GM12865 (cell line): Measurements from ENCODE around the gene SERPINE1.

Experiments used
- DNase-seq: peaks from one replicate; pipeline ENCODE4 v3.0.0; 2010; ENCODE audit warnings: low read depth
- H3K4me3 ChIP-seq: 2 replicates; pipeline ENCODE4 v1.5.1; 2011; ENCODE audit warnings: mild to moderate bottlenecking, low read depth, low read length, control low read depth
- CTCF ChIP-seq: IDR thresholded peaks from 2 replicates; pipeline ENCODE4 v1.5.1; 2011; ENCODE audit warnings: low read length, control low read depth, low read depth, inconsistent platforms; ENCODE audit not compliant: insufficient read depth; ENCODE audit errors: missing control alignments

SERPINE1 gene

GRCh38 chr7:101172854-101173751, 46.2 kb downstream of the SERPINE1 start:
- no peak for DNase-seq
- H3K4me3 ChIP-seq, result no peak overlapping the region
- no peak for TF ChIP-seq CTCF

DNA sequence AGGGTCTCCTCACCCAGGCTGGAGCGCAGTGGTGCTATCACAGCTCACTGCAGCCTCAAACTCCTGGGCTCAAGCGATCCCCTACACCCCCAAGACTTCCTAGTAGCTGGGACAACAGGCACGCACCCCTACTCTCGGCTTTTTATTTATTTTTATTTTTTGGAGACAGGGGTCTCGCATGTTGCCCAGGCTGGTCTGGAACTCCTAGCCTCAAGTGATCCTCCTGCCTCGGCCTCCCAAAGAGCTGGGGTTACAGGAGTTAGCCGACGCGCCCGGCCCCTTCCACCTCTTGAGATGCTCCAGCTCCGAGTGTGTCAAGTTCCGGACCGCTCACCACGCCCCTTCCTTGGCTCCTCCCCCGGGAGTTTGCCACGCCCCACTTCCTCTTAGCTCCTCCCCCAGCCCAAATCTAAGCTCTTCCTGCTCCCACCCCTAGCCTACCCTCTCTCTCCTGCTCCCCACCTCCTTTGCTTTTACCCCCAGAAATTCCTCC, 46.9 kb downstream of the SERPINE1 start:
- TF ChIP-seq CTCF, result no peak

DNA sequence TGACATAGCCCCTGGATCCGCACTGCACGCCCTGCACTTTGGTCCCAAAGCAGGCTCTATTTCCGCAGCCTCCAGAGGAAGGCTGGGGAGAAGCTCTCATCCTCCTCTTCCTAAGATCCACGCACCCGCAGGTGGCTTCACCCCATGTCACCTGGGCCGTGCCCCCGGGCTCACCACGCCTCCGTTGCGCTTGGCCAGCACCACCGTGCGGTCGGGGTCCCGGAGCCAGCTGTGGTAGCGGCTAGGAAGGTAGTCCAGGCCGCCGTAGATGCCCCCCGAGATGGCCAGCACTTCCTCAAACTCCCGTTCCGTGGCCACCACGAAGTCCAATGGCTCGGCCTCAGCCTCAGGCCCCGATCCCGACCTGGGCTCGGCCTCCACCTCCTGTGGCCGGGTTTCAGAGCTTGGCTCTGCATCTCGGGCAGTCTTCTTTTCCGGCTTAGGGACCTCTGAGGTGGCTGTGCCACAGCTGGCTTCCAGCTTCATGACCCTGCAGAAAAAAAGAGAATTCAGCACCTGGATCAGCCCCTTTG, 47.5 kb downstream of the SERPINE1 start:
- DNase-seq, result no peak
- H3K4me3 ChIP-seq, result no peak overlapping the region
- no peak for TF ChIP-seq CTCF

More for the DNA sequence above, 46.9 kb downstream of the SERPINE1 start:
- peak; percentile 73 for DNase-seq
- H3K4me3 ChIP-seq, result no peak overlapping the region

- DNase-seq, result no peak
- no peak for TF ChIP-seq CTCF
Observed at GRCh38 chr7:101175664-101176063, 48.8 kb downstream of the SERPINE1 start.

GRCh38 chr7:101177644-101178043, 50.7 kb downstream of the SERPINE1 start:
- DNase-seq, result no peak
- no peak for TF ChIP-seq CTCF
- no peak overlapping the region for H3K4me3 ChIP-seq

More at GRCh38 chr7:101175664-101176063, 48.8 kb downstream of the SERPINE1 start:
- no peak overlapping the region for H3K4me3 ChIP-seq

DNA sequence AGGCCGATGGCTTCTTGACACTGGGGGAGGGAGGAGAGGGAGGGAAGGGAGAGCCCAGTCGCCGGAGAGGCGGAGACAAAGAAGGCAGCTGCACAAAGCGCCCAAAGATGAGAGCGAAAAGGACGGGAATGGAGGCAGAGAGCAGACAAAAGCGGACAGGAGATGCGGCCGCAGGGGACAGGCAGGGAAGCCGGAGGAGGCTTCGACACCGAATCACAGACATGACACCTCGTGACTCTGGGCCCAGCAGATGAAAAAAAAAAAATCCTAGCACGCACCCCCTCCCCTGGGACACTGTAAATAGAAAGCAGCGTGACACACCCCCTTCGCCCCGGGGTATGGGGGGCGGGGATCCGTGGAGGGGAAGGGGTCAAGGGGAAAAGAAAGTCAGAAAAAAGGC, 52.2 kb downstream of the SERPINE1 start:
- no peak for DNase-seq
- TF ChIP-seq CTCF, result no peak
- no peak overlapping the region for H3K4me3 ChIP-seq
